ENCODE results near the gene MRPL4. TPM values are rescaled to one million over a fixed set of nuclear protein-coding genes. Genes with fewer than 3 reads are reported as not detected.

MRPL4 gene
- total and polyA plus RNA-seq, 2 of the 13 experiments (the other 11 are each of a cell fraction or from before 2014, with no cell fraction given), result 40.6 to 42.5 TPM

DNA sequence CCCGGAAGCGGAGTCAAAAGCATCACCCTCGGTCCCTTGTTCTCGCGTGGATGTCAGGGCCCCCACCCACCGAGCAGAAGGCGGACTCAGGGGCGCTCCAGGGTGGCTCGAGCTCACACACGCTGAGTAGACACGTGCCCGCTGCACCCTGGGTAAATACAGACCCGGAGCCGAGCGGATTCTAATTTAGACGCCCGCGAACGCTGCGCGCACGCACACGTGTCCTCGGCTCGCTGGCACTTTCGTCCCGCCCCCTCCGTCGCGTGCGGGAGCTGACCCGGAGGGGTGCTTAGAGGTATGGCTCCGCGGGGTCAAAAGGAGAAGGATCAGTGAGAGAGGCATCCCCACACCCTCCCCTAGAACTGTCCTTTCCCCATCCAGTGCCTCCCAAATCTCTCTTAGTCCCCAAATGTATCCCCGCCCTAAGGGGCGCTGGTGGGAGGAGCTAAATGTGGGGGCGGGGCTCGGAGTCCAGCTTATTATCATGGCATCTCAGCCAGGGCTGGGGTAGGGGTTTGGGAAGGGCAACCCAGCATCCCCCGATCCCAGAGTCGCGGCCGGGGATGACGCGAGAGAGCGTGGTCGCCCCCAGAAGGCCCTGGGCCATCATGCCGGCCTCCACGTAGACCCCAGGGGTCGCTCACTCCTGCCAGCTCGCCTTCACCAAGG is 37.3 kb downstream of the MRPL4 start (continued):
- TF ChIP-seq, protein P1, sequence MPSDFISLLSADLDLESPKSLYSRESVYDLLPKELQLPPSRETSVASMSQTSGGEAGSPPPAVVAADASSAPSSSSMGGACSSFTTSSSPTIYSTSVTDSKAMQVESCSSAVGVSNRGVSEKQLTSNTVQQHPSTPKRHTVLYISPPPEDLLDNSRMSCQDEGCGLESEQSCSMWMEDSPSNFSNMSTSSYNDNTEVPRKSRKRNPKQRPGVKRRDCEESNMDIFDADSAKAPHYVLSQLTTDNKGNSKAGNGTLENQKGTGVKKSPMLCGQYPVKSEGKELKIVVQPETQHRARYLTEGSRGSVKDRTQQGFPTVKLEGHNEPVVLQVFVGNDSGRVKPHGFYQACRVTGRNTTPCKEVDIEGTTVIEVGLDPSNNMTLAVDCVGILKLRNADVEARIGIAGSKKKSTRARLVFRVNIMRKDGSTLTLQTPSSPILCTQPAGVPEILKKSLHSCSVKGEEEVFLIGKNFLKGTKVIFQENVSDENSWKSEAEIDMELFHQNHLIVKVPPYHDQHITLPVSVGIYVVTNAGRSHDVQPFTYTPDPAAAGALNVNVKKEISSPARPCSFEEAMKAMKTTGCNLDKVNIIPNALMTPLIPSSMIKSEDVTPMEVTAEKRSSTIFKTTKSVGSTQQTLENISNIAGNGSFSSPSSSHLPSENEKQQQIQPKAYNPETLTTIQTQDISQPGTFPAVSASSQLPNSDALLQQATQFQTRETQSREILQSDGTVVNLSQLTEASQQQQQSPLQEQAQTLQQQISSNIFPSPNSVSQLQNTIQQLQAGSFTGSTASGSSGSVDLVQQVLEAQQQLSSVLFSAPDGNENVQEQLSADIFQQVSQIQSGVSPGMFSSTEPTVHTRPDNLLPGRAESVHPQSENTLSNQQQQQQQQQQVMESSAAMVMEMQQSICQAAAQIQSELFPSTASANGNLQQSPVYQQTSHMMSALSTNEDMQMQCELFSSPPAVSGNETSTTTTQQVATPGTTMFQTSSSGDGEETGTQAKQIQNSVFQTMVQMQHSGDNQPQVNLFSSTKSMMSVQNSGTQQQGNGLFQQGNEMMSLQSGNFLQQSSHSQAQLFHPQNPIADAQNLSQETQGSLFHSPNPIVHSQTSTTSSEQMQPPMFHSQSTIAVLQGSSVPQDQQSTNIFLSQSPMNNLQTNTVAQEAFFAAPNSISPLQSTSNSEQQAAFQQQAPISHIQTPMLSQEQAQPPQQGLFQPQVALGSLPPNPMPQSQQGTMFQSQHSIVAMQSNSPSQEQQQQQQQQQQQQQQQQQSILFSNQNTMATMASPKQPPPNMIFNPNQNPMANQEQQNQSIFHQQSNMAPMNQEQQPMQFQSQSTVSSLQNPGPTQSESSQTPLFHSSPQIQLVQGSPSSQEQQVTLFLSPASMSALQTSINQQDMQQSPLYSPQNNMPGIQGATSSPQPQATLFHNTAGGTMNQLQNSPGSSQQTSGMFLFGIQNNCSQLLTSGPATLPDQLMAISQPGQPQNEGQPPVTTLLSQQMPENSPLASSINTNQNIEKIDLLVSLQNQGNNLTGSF (CRISPR knock-in tag; IDR thresholded peaks at IDR 0.05), result no peak; the same call in 1 of the 2 replicates
- no peak for TF ChIP-seq SRF (IDR thresholded peaks at IDR 0.05; ENCODE audit: low read depth, low read length)
- TF ChIP-seq TEAD2 (CRISPR knock-in tag; IDR thresholded peaks at IDR 0.05), result no peak
- no peak for TF ChIP-seq ZNF737 (CRISPR knock-in tag; IDR thresholded peaks at IDR 0.05; ENCODE audit: borderline replicate concordance)
- TF ChIP-seq ZNF761 (CRISPR knock-in tag; conservative IDR thresholded peaks at IDR 0.05), result no peak
- 0 out of 2 replicates have a peak, but pooled peaks have one; percentile 68 for TF ChIP-seq GLI4 (CRISPR knock-in tag; IDR thresholded peaks at IDR 0.05; ENCODE audit: borderline replicate concordance)
- TF ChIP-seq, protein P2, sequence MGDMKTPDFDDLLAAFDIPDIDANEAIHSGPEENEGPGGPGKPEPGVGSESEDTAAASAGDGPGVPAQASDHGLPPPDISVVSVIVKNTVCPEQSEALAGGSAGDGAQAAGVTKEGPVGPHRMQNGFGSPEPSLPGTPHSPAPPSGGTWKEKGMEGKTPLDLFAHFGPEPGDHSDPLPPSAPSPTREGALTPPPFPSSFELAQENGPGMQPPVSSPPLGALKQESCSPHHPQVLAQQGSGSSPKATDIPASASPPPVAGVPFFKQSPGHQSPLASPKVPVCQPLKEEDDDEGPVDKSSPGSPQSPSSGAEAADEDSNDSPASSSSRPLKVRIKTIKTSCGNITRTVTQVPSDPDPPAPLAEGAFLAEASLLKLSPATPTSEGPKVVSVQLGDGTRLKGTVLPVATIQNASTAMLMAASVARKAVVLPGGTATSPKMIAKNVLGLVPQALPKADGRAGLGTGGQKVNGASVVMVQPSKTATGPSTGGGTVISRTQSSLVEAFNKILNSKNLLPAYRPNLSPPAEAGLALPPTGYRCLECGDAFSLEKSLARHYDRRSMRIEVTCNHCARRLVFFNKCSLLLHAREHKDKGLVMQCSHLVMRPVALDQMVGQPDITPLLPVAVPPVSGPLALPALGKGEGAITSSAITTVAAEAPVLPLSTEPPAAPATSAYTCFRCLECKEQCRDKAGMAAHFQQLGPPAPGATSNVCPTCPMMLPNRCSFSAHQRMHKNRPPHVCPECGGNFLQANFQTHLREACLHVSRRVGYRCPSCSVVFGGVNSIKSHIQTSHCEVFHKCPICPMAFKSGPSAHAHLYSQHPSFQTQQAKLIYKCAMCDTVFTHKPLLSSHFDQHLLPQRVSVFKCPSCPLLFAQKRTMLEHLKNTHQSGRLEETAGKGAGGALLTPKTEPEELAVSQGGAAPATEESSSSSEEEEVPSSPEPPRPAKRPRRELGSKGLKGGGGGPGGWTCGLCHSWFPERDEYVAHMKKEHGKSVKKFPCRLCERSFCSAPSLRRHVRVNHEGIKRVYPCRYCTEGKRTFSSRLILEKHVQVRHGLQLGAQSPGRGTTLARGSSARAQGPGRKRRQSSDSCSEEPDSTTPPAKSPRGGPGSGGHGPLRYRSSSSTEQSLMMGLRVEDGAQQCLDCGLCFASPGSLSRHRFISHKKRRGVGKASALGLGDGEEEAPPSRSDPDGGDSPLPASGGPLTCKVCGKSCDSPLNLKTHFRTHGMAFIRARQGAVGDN (CRISPR knock-in tag; IDR thresholded peaks at IDR 0.05), result peak; percentile 94
- TF ChIP-seq KDM4B (CRISPR knock-in tag; IDR thresholded peaks at IDR 0.05), result no peak
- TF ChIP-seq MLLT10 (CRISPR knock-in tag; IDR thresholded peaks at IDR 0.05), result no peak
- TF ChIP-seq KLF9 (CRISPR knock-in tag; IDR thresholded peaks at IDR 0.05; ENCODE audit: low read depth), result no peak
- TF ChIP-seq, protein P3, sequence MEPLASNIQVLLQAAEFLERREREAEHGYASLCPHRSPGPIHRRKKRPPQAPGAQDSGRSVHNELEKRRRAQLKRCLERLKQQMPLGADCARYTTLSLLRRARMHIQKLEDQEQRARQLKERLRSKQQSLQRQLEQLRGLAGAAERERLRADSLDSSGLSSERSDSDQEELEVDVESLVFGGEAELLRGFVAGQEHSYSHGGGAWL (CRISPR knock-in tag; IDR thresholded peaks at IDR 0.05), result peak; percentile 54
- no peak for TF ChIP-seq ZNF550 (CRISPR knock-in tag; IDR thresholded peaks at IDR 0.05; ENCODE audit: borderline replicate concordance)
- no peak for TF ChIP-seq THAP11 (CRISPR knock-in tag; IDR thresholded peaks at IDR 0.05)
- TF ChIP-seq, protein P4, sequence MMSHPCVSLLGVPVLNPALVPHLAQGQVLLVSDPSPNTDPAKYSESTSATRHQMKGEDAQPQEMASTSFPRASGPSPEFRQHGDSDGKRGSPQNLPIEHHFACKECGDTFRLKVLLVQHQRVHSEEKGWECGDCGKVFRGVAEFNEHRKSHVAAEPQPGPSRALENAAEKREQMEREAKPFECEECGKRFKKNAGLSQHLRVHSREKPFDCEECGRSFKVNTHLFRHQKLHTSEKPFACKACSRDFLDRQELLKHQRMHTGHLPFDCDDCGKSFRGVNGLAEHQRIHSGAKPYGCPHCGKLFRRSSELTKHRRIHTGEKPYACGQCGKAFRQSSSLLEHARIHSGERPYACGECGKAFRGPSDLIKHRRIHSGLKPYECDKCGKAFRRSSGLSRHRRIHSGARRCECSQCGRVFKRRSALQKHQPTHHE (CRISPR knock-in tag; IDR thresholded peaks at IDR 0.05; ENCODE audit: borderline replicate concordance), result no peak
- TF ChIP-seq, protein P5, sequence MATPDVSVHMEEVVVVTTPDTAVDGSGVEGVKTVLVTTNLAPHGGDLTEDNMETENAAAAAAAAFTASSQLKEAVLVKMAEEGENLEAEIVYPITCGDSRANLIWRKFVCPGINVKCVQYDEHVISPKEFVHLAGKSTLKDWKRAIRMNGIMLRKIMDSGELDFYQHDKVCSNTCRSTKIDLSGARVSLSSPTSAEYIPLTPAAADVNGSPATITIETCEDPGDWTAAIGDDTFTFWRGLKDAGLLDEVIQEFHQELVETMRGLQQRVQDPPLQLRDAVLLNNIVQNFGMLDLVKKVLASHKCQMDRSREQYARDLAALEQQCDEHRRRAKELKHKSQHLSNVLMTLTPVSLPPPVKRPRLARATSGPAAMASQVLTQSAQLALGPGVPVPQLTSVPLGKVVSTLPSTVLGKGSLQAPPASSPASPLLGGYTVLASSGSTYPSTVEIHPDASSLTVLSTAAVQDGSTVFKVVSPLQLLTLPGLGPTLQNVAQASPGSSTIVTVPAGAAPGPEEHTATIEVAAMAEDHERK (CRISPR knock-in tag; IDR thresholded peaks at IDR 0.05; ENCODE audit: low read depth), result no peak
- TF ChIP-seq ZZZ3 (CRISPR knock-in tag; IDR thresholded peaks at IDR 0.05; ENCODE audit: borderline replicate concordance), result no peak
- TF ChIP-seq MAFK (conservative IDR thresholded peaks at IDR 0.05 in 1 of 2, IDR thresholded peaks at IDR 0.05 in 1 of 2; ENCODE audit: low read length in 2 of 2), result no peak

Measured in HepG2 (cell line).